HCT116 (cell line): Measurements from ENCODE around the gene LDHAL6B. TPM values are rescaled to one million over a fixed set of nuclear protein-coding genes. Genes with fewer than 3 reads are reported as not detected.

Source experiments
- ATAC-seq: fragments of 200-7000 bp; cut with Tn5 transposase; 2 replicates; pipeline ENCODE4 v1.9.1; 2020; ENCODE audit warnings: mild to moderate bottlenecking, moderate library complexity
- BruUV-seq: library from RNA; stranded (reverse); fragments of 400-500 nt; replicated peaks from 2 replicates; lab custom pipeline; 2021; lab: Mats Ljungman, UMichigan
- CTCF ChIA-PET: fragments of 300-600 bp; sonication (Branson Sonifier 250); formaldehyde crosslinking; loops from one replicate; lab custom pipeline; 2021; ENCODE audit warnings: antibody characterized with exemption; lab: Charles Lee
- POLR2A ChIA-PET: fragments of 300-600, 350-600 bp; sonication (Branson Sonifier 250); formaldehyde crosslinking; loops from one replicate; lab custom pipeline; 2021; ENCODE audit warnings: antibody characterized with exemption; lab: Charles Lee
- RAD21 ChIA-PET, 2 experiments: fragments of 300-600 bp; sonication (Branson Sonifier 250); formaldehyde crosslinking; loops; one replicate each; lab custom pipeline; 2023; ENCODE audit warnings: low total read pairs in 2 of 2; ENCODE audit not compliant: uncharacterized antibody in 2 of 2, unreplicated experiment in 2 of 2, low non-redundant PET in 1 of 2; lab: Charles Lee
- DNase-seq: peaks from one replicate; pipeline ENCODE4 v3.0.0-alpha.2; 2010; ENCODE audit warnings: low read depth, low spot score
- H2AFZ ChIP-seq: fragments of 200-600 bp; shearing (Covaris generic), sonication (generic); 2 replicates; pipeline ENCODE4 v1.6.1; 2017; ENCODE audit warnings: low read depth, mixed run types, mixed read lengths, antibody characterized with exemption, low read length; ENCODE audit not compliant: poor library complexity, severe bottlenecking
- H3K27ac ChIP-seq: 2 replicates; pipeline ENCODE4 v1.5.1; 2012; ENCODE audit warnings: low read depth, low read length
- H3K27me3 ChIP-seq: fragments of 200-600 bp; sonication (generic); 2 replicates; pipeline ENCODE4 v1.6.1; 2016; ENCODE audit warnings: mixed run types, low read length, mixed read lengths; ENCODE audit not compliant: insufficient read depth
- H3K36me3 ChIP-seq, 2 experiments: fragments of 200-500 bp in 1 of 2; fragments of 200-600 bp in 1 of 2; sonication (Bioruptor generic) in 1 of 2; sonication (generic) in 1 of 2; 2 replicates each; pipeline versions ENCODE4 v1.5.1 to v1.6.1; 2014 to 2016; ENCODE audit warnings: low read length in 2 of 2, inconsistent platforms in 1 of 2, mixed read lengths in 1 of 2, mixed run types in 1 of 2; ENCODE audit not compliant: insufficient read depth in 2 of 2, control insufficient read depth in 1 of 2
- H3K4me1 ChIP-seq, 2 experiments: fragments of 200-600 bp in 1 of 2; sonication (generic) in 1 of 2; 2 replicates each; pipeline versions ENCODE4 v1.5.1 to v1.6.1; 2012 to 2017; ENCODE audit warnings: low read length in 2 of 2, inconsistent platforms in 1 of 2, mild to moderate bottlenecking in 1 of 2, mixed read lengths in 1 of 2, mixed run types in 1 of 2, moderate library complexity in 1 of 2; ENCODE audit not compliant: insufficient read depth in 2 of 2, control insufficient read depth in 1 of 2
- H3K4me2 ChIP-seq: fragments of 200-600 bp; sonication (generic); 2 replicates; pipeline ENCODE4 v1.6.1; 2017; ENCODE audit warnings: mixed run types, low read length, mixed read lengths
- H3K4me3 ChIP-seq, 2 experiments: fragments of 200-600 bp in 1 of 2; sonication (generic) in 1 of 2; replicated peaks in 1 of 2; 2 replicates each; pipeline ENCODE4 v1.5.1; 2011 to 2016; ENCODE audit warnings: low read length in 2 of 2, control low read depth in 1 of 2, low read depth in 1 of 2, mild to moderate bottlenecking in 1 of 2, mixed read lengths in 1 of 2, mixed run types in 1 of 2
- H3K79me2 ChIP-seq: fragments of 200-600 bp; sonication (generic); 2 replicates; pipeline ENCODE4 v1.6.1; 2017; ENCODE audit warnings: mild to moderate bottlenecking, mixed run types, low read length, moderate library complexity, mixed read lengths; ENCODE audit not compliant: insufficient read depth
- H3K9ac ChIP-seq: fragments of 200-600 bp; sonication (generic); 2 replicates; pipeline ENCODE4 v1.6.1; 2016; ENCODE audit warnings: low read length, mixed read lengths
- H3K9me2 ChIP-seq: fragments of 200-600 bp; sonication (generic), shearing (Covaris generic); 2 replicates; pipeline ENCODE4 v1.6.1; 2017; ENCODE audit warnings: mixed run types, mild to moderate bottlenecking, moderate library complexity; ENCODE audit not compliant: insufficient read depth
- H3K9me3 ChIP-seq, 2 experiments: fragments of 200-500 bp in 1 of 2; fragments of 200-600 bp in 1 of 2; sonication (Bioruptor generic) in 1 of 2; sonication (generic) in 1 of 2; 2 replicates each; pipeline ENCODE4 v1.6.1; 2014 to 2017; ENCODE audit warnings: low read length in 2 of 2, mixed read lengths in 2 of 2, inconsistent platforms in 1 of 2, low read depth in 1 of 2, mild to moderate bottlenecking in 1 of 2, mixed run types in 1 of 2, moderate library complexity in 1 of 2; ENCODE audit not compliant: control insufficient read depth in 1 of 2, insufficient read depth in 1 of 2
- H4K20me1 ChIP-seq: fragments of 200-600 bp; sonication (generic), shearing (Covaris generic); 2 replicates; pipeline ENCODE4 v1.6.1; 2017; ENCODE audit warnings: mixed run types, mild to moderate bottlenecking, moderate library complexity; ENCODE audit not compliant: insufficient read depth
- CBX3 ChIP-seq: IDR thresholded peaks from 2 replicates; pipeline ENCODE4 v1.6.1; 2012; ENCODE audit warnings: low read depth
- ELF1 ChIP-seq: IDR thresholded peaks from 2 replicates; pipeline ENCODE4 v1.6.1; 2012; ENCODE audit warnings: low read depth, borderline replicate concordance
- JUND ChIP-seq: IDR thresholded peaks from 2 replicates; pipeline ENCODE4 v1.6.1; 2012
- POLR2A ChIP-seq: IDR thresholded peaks from 2 replicates; pipeline ENCODE4 v1.7.0; 2011; ENCODE audit warnings: borderline replicate concordance; ENCODE audit not compliant: insufficient read depth, insufficient read length; ENCODE audit errors: extremely low read depth
- RAD21 ChIP-seq: IDR thresholded peaks from 2 replicates; pipeline ENCODE4 v1.6.1; 2012; ENCODE audit warnings: low read depth, mild to moderate bottlenecking
- ZFX ChIP-seq: fragments of 450-650 bp; IDR thresholded peaks from 2 replicates; pipeline ENCODE4 v1.6.1; 2017
- intact Hi-C: fragments of 100-400 bp; cut with micrococcal nuclease; formaldehyde crosslinking; loops from 2 replicates; pipeline ENCODE4 v1.10.0; 2022
- total RNA-seq: library from RNA; stranded (reverse); gene quantifications from one replicate; pipeline ENCODE4 v1.2.1, GENCODE V29; 2021; ENCODE audit not compliant: unreplicated experiment
- TF ChIP-seq, protein P1 (sequence below): IDR thresholded peaks from 2 replicates; pipeline ENCODE4 v1.6.1; 2011; ENCODE audit warnings: mild to moderate bottlenecking, low read length, moderate library complexity; ENCODE audit not compliant: insufficient replicate concordance; ENCODE audit errors: extremely low read depth
- TF ChIP-seq, protein P2 (sequence below): IDR thresholded peaks from 2 replicates; pipeline ENCODE4 v1.6.1; 2012; ENCODE audit warnings: low read depth

Gene LDHAL6B
- total RNA-seq, 1 experiment from 2014 or later, result not detected

DNA sequence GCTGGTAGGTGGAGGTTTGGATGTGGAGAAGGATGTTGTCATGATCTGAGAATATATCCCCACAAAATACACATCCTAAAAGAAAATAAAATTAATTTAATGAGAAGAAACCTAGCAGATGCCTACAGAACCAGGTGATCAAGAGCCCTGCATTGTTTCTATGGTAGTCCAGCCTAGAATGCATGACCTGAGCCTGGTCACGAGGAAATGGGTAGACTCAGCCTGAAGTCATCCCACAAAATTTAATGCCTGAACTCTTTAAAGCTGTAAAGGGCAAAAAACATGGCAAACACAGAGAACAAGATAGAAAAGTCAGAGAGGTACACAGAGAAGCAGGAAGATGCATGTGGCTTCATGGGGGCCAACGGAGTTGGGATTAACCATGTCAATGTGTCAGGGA is 36.0 kb downstream of the LDHAL6B start:
- RAD21 ChIA-PET, result no interaction called here

More for the DNA sequence above, 36.0 kb downstream of the LDHAL6B start:
- no peaks in the 10 kb centered on the region for H3K9me2 ChIP-seq
- H2AFZ ChIP-seq, result no peak overlapping the region
- intact Hi-C loops, result no loop called here
- peaks cover 0 to 20% of the 10 kb centered on the region in 2 experiments; a peak in 2 of 4 replicates for H3K4me1 ChIP-seq
- H3K79me2 ChIP-seq, result peaks cover 8% of the 10 kb centered on the region; the same call in 1 of the 2 replicates
- BruUV-seq, result no TSS peak
- DNase-seq (no peak), ATAC-seq (no peak)
- no peak overlapping the region for H3K4me3 ChIP-seq
- no peaks in the 10 kb centered on the region for H3K27me3 ChIP-seq
- no peak for TF ChIP-seq POLR2A
- no peak for TF ChIP-seq RAD21
- no peak for TF ChIP-seq ELF1
- TF ChIP-seq JUND, result no peak
- TF ChIP-seq, protein P1, sequence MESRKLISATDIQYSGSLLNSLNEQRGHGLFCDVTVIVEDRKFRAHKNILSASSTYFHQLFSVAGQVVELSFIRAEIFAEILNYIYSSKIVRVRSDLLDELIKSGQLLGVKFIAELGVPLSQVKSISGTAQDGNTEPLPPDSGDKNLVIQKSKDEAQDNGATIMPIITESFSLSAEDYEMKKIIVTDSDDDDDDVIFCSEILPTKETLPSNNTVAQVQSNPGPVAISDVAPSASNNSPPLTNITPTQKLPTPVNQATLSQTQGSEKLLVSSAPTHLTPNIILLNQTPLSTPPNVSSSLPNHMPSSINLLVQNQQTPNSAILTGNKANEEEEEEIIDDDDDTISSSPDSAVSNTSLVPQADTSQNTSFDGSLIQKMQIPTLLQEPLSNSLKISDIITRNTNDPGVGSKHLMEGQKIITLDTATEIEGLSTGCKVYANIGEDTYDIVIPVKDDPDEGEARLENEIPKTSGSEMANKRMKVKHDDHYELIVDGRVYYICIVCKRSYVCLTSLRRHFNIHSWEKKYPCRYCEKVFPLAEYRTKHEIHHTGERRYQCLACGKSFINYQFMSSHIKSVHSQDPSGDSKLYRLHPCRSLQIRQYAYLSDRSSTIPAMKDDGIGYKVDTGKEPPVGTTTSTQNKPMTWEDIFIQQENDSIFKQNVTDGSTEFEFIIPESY, result no peak
- TF ChIP-seq, protein P2, sequence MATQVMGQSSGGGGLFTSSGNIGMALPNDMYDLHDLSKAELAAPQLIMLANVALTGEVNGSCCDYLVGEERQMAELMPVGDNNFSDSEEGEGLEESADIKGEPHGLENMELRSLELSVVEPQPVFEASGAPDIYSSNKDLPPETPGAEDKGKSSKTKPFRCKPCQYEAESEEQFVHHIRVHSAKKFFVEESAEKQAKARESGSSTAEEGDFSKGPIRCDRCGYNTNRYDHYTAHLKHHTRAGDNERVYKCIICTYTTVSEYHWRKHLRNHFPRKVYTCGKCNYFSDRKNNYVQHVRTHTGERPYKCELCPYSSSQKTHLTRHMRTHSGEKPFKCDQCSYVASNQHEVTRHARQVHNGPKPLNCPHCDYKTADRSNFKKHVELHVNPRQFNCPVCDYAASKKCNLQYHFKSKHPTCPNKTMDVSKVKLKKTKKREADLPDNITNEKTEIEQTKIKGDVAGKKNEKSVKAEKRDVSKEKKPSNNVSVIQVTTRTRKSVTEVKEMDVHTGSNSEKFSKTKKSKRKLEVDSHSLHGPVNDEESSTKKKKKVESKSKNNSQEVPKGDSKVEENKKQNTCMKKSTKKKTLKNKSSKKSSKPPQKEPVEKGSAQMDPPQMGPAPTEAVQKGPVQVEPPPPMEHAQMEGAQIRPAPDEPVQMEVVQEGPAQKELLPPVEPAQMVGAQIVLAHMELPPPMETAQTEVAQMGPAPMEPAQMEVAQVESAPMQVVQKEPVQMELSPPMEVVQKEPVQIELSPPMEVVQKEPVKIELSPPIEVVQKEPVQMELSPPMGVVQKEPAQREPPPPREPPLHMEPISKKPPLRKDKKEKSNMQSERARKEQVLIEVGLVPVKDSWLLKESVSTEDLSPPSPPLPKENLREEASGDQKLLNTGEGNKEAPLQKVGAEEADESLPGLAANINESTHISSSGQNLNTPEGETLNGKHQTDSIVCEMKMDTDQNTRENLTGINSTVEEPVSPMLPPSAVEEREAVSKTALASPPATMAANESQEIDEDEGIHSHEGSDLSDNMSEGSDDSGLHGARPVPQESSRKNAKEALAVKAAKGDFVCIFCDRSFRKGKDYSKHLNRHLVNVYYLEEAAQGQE, result no peak
- no peak for TF ChIP-seq CBX3
- TF ChIP-seq ZFX, result no peak
- no peaks in the 10 kb centered on the region for H4K20me1 ChIP-seq
- CTCF ChIA-PET, result no interaction called here
- no peaks in the 10 kb centered on the region for H3K36me3 ChIP-seq
- no peak overlapping the region for H3K4me2 ChIP-seq
- no peak overlapping the region for H3K27ac ChIP-seq
- H3K9me3 ChIP-seq, result no peaks in the 10 kb centered on the region
- H3K9ac ChIP-seq, result no peak overlapping the region
- POLR2A ChIA-PET, result no interaction called here
